Endometrial microvascular endothelial cells (primary cell): Measurements from ENCODE around the gene SDK2. TPM values are rescaled to one million over a fixed set of nuclear protein-coding genes. Genes with fewer than 3 reads are reported as not detected.

Source experiments
- in situ Hi-C: cut with HindIII; loops from 2 replicates; pipeline ENCODE4 v1.10.0; 2017; ENCODE audit warnings: low sequenced_read_pairs, low pct_unique_long_range_greater_than_20kb; ENCODE audit errors: inconsistent ontology term
- total RNA-seq: library from RNA; depleted of rRNA; stranded (reverse); fragments of >200 nt; gene quantifications from one replicate; pipeline ENCODE4 v1.2.3, GENCODE V29; 2015; ENCODE audit errors: inconsistent ontology term

Gene SDK2
- total RNA-seq, 1 donor from 2014 or later = not detected

DNA sequence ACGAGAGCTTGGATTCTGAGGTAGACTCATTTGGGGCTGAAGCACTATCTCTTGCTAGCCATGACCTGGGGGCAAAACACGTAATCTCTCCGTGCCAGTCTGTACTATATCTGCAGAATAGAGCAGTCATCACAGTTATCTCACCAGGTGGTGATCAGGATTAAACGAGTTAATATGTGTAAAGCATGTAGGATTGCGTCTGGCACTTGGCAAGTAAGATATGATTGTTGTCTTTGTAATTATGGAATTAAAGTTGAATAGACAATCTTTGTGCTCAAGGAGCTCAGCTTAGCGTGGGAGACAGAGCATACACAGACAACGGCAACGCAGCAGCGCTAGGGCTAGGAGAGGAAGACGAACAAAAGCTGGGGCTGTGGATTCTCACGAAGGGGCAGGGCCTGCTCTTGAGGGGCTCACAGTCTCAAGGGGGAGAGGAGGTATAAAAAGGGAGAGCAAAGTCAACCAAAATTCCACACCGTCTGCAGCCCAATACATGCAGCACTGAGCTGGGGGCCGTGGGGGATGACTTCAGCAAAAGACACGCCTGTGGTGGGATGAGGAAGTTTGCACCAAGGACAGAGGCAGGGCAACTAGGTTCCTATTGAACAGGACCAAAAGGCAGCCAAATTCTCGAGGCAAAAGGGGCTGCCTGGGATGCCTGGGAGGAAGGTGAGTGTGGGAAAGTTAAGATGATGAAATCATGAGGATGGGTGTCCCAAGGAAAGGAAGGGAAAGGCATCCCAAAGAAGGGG lies 68.6 kb downstream of the SDK2 start:
- in situ Hi-C loops = no loop called here

DNA sequence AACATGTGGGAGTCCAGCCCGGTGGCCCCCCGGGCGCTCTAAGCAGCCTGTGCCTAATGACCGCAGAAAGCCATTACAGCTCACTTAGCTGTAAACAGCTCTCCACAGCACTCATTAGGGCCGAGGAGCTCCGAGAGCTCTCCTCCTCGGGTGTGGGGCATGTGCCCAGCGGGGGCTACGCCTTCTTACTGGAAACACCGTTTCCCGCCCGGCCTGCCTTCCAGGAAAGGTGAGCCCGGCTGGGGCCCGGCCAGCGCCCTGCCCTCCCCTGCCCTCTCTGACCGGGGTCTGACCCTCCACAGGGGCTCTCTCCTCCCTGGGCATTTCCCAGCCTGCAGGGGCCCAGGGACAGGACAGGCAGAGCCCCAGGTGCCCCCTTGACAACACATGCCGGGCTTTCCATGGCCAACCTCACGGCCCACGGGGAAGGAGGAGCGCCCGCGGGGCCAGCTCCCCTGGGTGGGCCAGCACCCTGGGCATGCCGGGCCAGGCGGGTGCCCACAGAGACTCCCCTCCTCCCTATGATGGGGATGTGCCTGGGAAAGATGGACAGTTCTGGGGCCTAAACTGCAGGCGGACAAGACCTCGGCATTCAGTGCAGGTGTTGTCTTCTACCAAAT lies 72.6 kb downstream of the SDK2 start:
- in situ Hi-C loops = no loop called here

DNA sequence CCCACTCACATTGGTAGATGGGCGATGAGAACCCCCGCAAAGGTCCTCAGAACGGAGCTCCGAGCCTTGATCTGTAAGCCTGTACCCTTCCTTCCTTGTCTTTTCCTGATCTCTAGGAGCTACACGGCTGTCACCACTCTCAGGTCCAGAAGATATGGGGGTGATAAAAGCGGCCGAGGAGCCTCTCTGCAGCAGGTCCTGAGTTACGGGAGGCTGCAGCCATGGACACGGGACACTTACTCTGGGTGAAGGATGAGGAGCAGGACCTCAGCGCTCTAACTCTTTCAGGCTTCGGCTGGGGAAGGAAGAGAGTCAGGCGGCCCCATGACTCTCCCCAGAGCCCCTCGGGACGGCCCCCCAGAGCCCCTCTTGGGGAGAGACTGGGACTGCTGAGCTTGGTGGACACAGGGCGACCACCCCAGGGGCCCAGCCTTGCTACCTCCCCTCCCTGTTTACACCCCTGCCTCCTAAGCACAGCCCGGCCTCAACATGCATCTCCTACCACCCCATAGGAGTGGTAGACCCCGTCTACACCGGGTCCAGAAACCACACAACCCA lies 74.4 kb downstream of the SDK2 start:
- in situ Hi-C loops = no loop called here

DNA sequence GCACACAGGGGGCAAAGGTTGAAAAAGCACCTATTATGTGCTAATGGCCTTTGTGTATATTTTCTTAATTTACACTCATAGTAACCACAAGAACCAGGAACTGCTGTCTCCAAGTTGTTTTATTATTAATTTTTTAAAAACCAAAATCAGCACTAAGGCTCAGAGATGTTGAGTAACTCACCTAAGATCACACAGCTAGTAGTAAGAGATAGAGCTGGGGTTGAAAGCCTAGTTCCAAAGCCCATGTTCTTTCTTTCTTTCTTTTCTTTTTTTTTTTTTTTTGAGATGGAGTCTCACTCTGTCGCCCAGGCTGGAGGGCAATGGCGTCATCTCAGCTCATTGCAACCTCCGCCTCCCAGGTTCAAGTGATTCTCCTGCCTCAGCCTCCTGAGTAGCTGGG lies 75.3 kb downstream of the SDK2 start:
- in situ Hi-C loops = no loop called here

DNA sequence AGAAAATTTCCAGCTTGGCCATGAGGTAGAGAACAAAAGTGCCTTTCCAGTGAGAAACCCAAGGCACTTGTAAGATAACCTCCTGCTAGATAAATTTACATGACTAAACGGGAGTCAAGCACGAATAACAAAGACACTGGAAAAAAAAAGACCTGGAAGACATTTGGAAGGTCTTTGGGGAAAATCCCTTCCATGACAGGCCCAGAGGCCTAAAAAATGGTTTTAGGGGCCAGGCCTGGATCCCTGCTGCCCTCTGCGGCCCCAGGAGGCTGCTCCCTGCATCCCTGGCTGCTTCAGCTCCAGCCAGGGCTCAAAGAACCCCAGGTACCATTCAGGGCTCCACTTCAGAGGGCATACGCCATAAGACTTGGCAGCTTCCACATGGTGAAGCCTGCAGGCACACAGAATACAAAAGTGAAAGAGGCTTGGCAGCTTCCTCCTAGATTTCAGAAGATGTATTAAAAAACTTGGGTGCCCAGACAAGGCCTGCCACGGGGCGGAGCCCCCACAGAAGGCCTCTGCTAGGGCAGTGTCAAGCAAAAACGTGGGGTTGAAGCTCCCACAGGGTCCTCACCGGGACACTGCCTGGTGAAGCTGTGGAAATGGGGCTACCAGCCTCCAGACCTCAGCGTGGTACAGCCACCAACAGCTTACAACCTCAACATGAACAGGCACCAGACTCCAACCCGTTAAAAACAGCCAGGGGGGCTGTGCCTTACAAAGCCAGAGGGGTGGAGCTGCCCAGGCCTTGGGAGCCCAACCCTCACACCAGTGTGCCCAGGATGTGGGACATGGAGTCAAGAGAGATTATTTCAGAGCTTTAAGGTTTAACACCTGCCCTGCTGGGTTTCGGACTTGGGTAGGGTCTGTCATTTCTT lies 77.1 kb downstream of the SDK2 start:
- in situ Hi-C loops = no loop called here

DNA sequence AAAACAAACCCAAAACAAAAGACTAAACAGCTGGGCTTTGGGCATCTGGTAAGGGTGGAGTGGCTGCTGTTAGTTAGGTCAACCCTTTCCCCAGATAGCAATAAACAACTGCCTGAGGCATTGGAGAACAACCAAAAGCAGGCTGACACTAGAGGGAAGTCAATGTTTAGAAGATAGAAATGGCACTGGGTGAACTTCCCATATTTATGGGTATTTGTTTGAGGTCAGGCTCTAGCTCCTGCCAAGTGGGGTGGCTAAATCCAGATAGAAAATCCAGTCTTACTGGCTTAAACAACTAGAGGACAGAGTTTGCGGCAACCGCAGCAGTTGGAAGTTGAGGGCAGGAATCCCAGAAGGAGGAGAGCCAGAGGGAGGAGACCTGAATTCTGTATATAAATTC lies 79.4 kb downstream of the SDK2 start:
- in situ Hi-C loops = no loop called here

DNA sequence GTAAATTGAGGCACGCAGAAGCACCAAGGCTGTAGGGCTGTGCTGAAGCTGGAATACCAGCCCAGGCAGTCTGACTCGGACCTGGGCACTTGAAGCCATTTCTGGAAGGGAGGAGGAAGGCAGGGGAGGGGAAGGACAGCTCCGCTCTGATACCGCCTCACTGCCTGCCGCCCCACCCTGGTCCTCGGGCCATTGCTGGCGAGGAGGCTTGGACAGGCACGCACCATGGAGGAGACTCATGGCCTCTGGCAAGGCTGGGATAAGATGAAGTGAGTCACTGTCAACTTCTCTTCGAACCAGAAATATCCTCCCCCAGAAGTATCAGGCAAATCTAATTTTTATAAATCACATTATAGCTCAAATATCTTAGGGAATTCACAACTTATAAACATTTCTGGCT lies 81.3 kb downstream of the SDK2 start:
- in situ Hi-C loops = no loop called here

DNA sequence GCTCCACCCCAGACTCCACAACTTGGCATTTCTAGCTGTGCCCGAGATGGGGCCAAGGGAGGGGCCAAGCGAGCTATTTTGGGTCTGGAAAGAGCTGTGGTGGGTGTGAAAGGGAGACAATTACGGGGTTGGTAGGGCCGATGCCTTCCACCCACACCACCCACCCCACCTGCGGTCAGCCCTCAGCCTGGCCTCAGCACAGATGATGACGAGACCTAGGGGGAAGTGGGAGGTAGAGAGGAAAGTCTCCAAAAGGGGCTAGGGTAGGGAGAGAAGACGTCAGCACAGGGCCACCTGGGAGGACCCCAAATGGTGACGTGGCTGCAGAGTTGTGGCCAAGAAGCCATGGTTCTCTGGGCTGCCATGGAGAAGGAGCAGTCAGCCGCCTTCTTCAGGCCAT lies 83.1 kb downstream of the SDK2 start:
- in situ Hi-C loops = no loop called here

DNA sequence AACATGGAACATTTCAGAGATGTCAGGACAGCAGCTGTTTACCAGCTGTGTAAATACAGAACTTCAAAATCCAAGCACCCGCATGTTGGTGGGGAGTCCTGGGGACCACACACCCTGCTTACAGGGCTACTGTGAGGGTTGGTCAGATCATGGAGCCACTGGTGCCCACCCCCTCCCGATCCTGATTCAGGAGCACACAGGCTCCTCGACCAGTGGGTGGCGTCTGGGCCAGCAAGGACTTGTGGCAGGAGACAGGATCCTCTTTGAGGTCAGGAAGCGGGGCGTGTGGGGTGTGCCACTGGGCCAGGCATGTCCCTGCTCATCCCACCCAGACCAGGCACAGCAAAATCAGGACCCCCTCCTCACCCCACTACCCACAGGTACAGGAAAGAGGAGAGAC lies 83.6 kb downstream of the SDK2 start:
- in situ Hi-C loops = no loop called here

DNA sequence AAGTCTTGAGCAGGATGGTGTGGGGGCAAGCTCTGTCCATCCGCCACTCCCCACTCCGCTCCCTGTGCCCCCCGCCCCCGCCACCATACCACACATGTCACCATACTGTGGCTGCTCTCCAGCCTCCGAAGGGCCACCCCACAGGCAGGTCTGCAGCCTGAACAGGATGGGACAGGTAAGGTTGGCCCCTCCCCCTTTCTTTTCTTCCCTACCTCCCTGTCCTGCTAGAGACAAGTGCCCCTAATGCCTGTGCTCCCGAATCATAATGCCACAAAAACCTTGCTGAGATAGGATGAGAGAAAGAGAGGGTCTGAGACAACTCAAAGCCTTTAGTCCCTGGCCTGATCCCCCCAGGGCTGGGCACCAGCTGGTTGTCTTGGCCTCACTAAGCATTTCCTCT lies 84.7 kb downstream of the SDK2 start:
- in situ Hi-C loops = no loop called here

DNA sequence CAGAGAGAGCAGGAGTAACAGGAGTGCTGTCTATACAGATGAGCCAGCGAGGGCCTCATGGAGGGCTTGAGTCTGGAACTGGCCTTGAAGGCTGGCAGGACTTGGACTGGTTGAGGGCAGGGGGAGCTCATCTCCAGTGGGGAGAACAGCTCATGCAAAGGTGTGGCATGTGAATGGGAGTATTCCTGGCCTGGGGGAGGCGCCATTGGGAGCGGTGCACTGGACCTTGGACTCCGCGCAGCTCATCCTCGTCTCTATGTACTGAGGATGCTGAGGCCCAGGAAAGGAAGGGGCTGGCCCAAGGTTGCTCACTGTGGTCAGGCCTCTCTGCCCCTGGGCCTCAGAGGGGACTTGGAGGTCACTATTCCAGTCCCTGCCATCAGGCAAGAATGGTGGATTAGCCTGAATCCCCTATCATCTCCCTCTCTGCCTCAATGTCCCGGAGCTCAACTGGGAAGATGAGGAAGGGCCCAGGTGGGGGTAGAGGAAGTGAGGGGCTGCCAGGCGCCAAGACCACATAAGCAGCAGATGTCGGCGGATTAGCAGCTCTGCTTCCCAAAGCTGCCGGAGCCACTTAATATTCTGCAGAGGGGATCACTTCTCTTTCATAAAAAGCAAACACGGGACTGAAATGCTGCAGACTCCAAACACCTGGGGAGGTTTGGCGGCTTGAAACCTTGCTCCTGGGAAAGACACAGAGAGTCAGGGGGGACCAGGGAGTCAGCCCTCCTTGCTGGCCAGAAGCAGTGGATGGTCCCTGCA lies 88.9 kb downstream of the SDK2 start:
- in situ Hi-C loops = no loop called here

DNA sequence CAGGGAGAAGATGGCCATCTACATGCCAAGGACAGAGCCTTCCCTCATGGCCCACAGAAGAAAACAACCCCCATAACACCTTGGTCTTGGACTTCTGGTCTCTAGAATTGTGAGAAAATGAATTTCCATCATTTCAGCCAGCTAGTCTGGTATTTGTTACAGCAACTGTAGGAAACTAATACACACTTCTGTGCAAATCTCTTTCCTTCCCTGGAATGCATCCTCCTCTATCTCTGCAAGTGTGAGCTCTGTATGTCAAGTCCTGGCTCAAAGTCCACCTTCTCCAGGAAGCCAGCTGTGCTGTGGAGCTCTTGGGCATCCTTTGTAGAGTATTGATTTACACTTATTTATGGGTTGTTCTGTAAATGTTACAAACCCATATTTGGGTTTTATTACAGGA lies 89.7 kb downstream of the SDK2 start:
- in situ Hi-C loops = no loop called here

DNA sequence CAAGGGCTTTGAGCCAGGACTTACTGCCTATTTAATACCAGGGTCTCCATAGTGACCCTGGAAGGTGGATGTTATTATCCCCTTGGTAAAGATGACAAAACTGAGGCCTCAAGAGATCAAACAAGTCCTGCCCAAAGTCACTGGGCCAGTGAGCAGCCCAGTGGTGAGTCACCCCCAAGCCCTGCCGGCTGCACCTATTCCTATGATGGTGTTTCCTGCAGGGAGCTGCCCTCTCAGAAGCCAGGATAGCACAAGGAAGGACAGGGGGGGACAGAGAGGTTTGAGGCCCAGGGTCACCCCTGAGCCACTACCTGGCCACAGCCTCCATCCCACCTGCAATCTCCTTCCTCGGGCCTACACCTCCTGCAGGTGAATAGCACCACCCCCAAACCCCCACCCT lies 90.9 kb downstream of the SDK2 start:
- in situ Hi-C loops = no loop called here

DNA sequence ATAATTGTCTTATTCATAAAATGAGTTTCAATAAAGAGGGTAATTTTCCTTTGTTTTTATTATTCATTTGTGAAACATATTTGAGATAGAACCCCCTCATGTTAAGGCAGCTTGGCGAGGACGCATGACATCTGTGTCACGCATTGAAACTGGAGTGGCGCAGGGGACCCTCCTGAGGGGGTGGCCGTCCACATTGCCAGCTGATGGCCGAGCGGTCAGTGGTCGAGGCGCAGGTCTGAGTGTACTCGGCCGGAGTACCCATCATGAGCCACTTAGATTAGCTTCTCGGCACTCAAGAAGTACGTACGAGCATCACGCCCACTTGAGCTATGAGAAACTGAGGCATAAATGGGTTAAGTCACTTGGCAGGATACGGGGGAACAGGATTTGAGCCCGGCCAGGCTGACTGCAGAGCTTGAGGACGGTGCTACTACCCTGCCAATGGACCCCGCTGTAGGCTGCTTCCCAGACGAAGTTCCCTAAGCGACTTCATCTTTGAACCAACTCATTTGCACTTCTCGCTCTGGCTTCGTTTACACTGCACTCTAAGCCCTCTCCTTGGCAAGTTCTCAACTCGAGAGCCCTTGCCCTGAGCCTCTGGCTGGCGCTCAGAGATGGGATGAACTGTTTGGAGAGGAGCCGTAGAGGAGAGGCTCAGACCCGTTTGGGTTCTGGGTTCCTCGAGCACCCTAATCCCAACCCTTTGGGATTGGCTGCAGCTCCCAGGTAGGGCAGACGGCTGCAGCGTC lies 91.8 kb downstream of the SDK2 start:
- in situ Hi-C loops = no loop called here

DNA sequence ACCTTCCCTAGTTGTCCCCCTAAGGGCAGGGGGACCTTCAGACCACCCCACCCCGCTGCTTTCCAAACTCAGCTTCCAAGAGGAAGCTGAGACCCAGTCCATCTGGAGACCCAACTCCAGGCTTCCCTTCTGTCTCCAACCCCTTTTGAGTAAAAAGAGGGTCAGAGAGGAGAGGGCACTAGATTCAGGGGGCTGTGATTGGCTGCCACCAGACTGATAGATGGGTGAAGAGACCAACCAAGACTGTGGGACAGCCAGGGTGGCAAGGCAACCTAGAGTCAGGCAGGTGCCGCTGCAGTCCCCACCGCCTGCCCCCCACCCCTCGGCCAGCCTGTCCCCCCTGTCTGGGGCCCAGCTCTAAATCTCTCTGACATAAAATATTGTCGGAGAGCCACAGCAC lies 92.5 kb downstream of the SDK2 start:
- in situ Hi-C loops = no loop called here

DNA sequence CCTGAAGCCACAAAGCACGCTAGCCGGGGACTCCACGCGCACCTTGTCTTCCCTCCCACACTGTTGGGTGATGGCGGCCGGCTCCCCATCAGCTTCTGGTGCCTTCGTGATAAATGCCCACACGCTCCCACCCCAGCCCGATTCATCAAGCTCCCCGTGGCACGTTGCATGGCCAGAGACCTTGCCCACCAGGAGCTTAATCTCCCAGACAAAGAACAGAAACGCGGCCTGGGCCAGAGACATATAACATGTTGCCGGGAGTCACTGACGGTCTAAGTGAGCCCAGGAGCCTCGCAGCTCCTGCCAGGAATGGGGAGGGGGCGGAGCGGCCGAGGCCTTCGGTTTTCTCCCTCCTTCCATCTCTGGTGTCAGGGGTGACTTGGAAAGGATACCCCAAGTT lies 93.1 kb downstream of the SDK2 start:
- in situ Hi-C loops = no loop called here

DNA sequence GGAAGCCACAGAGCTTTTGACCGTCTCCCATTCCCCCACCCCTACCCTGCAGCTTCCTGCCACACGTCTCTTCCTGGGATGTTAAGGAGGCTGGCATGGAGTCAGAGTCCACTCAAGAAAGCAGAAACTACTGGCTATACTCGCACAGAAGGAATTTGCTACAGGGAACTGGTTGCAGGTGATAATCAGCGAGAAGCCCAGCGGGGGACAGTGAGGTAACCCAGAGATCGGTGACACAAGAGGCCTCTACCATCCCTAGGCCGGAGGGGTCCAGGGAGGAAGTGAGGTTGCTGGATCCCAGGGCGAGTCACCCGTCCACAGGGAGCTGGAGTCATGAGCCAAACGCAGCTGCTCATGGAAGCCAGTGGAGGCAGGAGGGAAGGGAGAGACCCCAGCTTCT lies 93.7 kb downstream of the SDK2 start:
- in situ Hi-C loops = no loop called here

DNA sequence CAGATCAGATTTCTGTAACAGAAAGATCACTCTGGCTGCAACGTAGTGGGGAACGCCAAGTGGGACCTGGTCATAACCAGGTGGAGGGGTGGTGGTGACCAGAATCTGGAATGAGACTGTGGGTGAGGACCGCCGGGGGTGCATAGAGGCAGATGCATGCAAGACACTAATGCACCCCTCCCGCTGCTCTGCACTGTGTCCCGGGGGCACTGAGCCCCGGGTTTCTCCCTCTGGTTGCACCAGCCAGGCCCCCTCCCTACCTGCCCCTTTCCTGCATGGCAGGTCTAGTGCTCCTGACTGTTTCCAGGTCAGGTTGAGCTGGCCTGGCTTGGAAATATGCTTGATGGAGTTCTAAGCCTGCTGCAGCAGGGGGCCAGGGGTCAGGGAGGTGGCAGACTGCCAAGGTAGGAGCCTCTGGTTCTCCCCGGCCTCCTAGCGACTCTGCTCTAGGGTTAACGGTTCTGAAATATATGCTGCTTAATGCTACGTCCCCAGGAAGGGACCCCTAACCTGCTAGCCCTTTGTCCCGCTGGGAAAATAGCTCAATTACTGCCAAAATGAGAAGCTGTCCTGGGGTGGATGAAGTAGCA lies 94.3 kb downstream of the SDK2 start:
- in situ Hi-C loops = no loop called here
